ENCODE results near the gene NRXN3. TPM values are rescaled to one million over a fixed set of nuclear protein-coding genes. Genes with fewer than 3 reads are reported as not detected.

The NRXN3 gene
- total and polyA plus RNA-seq, 4 donors: 0.07 to 1.2 (median 0.23) TPM

DNA sequence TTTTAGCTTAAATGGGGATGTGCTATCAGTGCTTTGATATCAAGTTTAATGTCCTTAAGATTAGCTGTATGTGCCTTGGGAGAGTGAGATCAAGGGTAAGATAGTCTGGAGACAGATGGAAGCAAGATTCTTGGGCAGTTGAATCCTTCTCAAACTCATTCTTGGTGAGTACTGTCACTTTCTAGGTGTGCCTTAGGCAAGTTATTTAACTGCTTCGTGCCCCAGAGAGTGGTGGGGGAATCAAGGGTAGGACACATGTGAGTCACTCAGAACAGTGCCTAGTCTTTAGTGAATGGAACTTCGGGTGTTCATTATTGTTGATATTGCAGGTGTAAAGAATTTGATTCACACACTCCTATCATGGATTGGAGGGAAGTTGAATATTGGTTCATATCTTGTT lies 1237.4 kb downstream of the NRXN3 start:
- Histone ChIP-seq H3K9me3 (ENCODE audit: control insufficient read depth in 4 of 4, low read length in 3 of 4) (no peaks in the 10 kb centered on the region), H3K4me3 (ENCODE audit: low read depth in 1 of 3, low read length in 3 of 3) (no peak overlapping the region), H3K27me3 (ENCODE audit: control insufficient read depth in 4 of 4, insufficient read depth in 4 of 4, low read length in 3 of 4) (no peaks in the 10 kb centered on the region), H3K9ac (ENCODE audit: low read depth in 1 of 2, low read length in 2 of 2) (no peak overlapping the region), H3K27ac (ENCODE audit: low read depth in 1 of 2, low read length in 2 of 2) (no peak overlapping the region), H3K4me1 (ENCODE audit: control insufficient read depth in 4 of 4, insufficient read depth in 4 of 4, low read length in 3 of 4) (peaks cover 0 to 3% (median 0%) of the 10 kb centered on the region in 4 donors), H3K36me3 (ENCODE audit: control insufficient read depth in 4 of 4, insufficient read depth in 3 of 4, low read depth in 1 of 4, low read length in 3 of 4) (no peaks in the 10 kb centered on the region)
- no peak for TF ChIP-seq HNF4A (conservative IDR thresholded peaks at IDR 0.05)
- TF ChIP-seq NR2F2 (IDR thresholded peaks at IDR 0.05): no peak
- TF ChIP-seq, protein P1, sequence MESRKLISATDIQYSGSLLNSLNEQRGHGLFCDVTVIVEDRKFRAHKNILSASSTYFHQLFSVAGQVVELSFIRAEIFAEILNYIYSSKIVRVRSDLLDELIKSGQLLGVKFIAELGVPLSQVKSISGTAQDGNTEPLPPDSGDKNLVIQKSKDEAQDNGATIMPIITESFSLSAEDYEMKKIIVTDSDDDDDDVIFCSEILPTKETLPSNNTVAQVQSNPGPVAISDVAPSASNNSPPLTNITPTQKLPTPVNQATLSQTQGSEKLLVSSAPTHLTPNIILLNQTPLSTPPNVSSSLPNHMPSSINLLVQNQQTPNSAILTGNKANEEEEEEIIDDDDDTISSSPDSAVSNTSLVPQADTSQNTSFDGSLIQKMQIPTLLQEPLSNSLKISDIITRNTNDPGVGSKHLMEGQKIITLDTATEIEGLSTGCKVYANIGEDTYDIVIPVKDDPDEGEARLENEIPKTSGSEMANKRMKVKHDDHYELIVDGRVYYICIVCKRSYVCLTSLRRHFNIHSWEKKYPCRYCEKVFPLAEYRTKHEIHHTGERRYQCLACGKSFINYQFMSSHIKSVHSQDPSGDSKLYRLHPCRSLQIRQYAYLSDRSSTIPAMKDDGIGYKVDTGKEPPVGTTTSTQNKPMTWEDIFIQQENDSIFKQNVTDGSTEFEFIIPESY (IDR thresholded peaks at IDR 0.05): no peak
- TF ChIP-seq, protein P2, sequence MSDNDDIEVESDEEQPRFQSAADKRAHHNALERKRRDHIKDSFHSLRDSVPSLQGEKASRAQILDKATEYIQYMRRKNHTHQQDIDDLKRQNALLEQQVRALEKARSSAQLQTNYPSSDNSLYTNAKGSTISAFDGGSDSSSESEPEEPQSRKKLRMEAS (IDR thresholded peaks at IDR 0.05): no peak
- no peak for TF ChIP-seq RAD21 (IDR thresholded peaks at IDR 0.05)
- TF ChIP-seq JUND (IDR thresholded peaks at IDR 0.05): no peak
- TF ChIP-seq FOXA2 (IDR thresholded peaks at IDR 0.05): no peak
- no peak for TF ChIP-seq SP1 (IDR thresholded peaks at IDR 0.05)
- DNase-seq (ENCODE audit: low spot score): no peak
- 61% methylated on average over 2 of the region's 2 CpGs for WGBS

- 89% methylated on average over 1 of the region's 1 CpG for WGBS
- no peaks in the 10 kb centered on the region for H3K36me3 ChIP-seq (ENCODE audit: control insufficient read depth in 4 of 4, insufficient read depth in 3 of 4, low read depth in 1 of 4, low read length in 3 of 4)
- H3K4me3 ChIP-seq (ENCODE audit: low read depth in 1 of 3, low read length in 3 of 3): no peak overlapping the region
- H3K9ac ChIP-seq (ENCODE audit: low read depth in 1 of 2, low read length in 2 of 2): no peak overlapping the region
- DNase-seq (ENCODE audit: low spot score): no peak
- H3K4me1 ChIP-seq (ENCODE audit: control insufficient read depth in 4 of 4, insufficient read depth in 4 of 4, low read length in 3 of 4): peaks cover 0 to 3% (median 0%) of the 10 kb centered on the region in 4 donors
- H3K27me3 ChIP-seq (ENCODE audit: control insufficient read depth in 4 of 4, insufficient read depth in 4 of 4, low read length in 3 of 4): no peaks in the 10 kb centered on the region
- TF ChIP-seq, protein P1 (IDR thresholded peaks at IDR 0.05): no peak
- TF ChIP-seq HNF4A (conservative IDR thresholded peaks at IDR 0.05) (no peak), GABPA (IDR thresholded peaks at IDR 0.05 in 1 of 2, conservative IDR thresholded peaks at IDR 0.05 in 1 of 2) (no peak), JUND (IDR thresholded peaks at IDR 0.05) (no peak), EGR1 (IDR thresholded peaks at IDR 0.05; ENCODE audit: low read depth in 2 of 2) (no peak), TAF1 (conservative IDR thresholded peaks at IDR 0.05) (no peak), REST (IDR thresholded peaks at IDR 0.05) (no peak), NR2F2 (IDR thresholded peaks at IDR 0.05) (no peak), FOXA1 (IDR thresholded peaks at IDR 0.05) (no peak), CTCF (IDR thresholded peaks at IDR 0.05; ENCODE audit: low read depth, low read length, missing input control) (no peak), SP1 (IDR thresholded peaks at IDR 0.05) (no peak), RXRA (IDR thresholded peaks at IDR 0.05) (no peak), YY1 (IDR thresholded peaks at IDR 0.05) (no peak), HNF4G (IDR thresholded peaks at IDR 0.05) (no peak), ATF3 (IDR thresholded peaks at IDR 0.05) (no peak), RAD21 (IDR thresholded peaks at IDR 0.05) (no peak), FOXA2 (IDR thresholded peaks at IDR 0.05) (no peak)
- TF ChIP-seq, protein P2 (IDR thresholded peaks at IDR 0.05): no peak
- no peak overlapping the region for H3K27ac ChIP-seq (ENCODE audit: low read depth in 1 of 2, low read length in 2 of 2)
- no peaks in the 10 kb centered on the region for H3K9me3 ChIP-seq (ENCODE audit: control insufficient read depth in 4 of 4, low read length in 3 of 4)
These were observed 1238.5 kb downstream of the NRXN3 start for GRCh38 chr14:79408696-79409095.
